NCI-H2196 treated with DMSO at 0.1 percent for 48 hours (cell line): ENCODE data around the gene KCNIP4.
"Not testable (repeated sequence)": the region's sequence is repeated elsewhere in the genome, so short reads cannot be mapped to it uniquely, and the experiment has no call there.

Experiments used
- DNase-seq: peaks from one replicate; lab custom pipeline; 2025; ENCODE audit not compliant: unreplicated experiment; lab: John Stamatoyannopoulos, UW

KCNIP4 gene

DNA sequence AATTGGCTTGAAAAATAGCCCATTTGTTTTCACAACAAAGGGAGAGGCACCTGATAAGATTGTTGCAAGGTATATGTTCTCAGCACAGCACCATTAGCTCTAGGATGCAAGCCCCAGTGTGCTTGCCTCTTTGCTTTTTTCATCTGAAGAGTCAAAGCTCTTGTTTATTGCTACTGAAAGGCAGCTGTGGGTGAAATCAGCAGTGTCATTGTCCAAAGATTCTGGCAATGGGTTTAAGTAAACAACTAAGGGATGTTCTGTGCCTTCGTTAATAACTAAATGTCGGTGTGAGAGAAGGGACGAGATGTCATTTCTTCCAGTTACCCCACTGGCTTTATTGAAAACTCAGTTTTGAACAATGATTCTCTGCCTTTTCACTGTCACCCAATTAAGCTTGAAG is 567.7 kb downstream of the KCNIP4 start:
- DNase-seq: no peak

GRCh38 chr4:21377046-21377445 is 571.5 kb downstream of the KCNIP4 start:
- no peak for DNase-seq

- DNase-seq: no peak
Measured at GRCh38 chr4:21376176-21376575, 572.4 kb downstream of the KCNIP4 start.

- no peak for DNase-seq
Measured at GRCh38 chr4:21374641-21375368, 573.8 kb downstream of the KCNIP4 start.

DNA sequence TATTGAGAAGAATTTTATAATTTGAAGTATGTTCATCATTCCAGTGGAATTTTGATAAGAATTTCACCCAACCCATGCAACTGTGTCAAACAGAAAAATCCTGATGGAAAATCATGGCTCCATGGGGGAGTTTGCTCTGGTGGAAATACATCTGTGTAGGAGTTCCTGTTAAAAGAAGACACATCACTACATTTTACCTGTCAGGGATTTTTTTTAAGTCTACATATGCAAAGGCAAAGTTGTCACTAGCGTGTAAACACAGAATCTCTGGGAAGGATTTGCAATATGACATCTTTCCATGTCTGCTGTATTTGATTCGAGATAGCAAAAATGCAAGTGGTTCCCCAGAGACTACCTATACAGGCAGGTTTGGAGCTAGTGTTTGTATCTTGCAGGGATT is 581.0 kb downstream of the KCNIP4 start:
- DNase-seq: no peak

GRCh38 chr4:21366840-21367239 is 581.7 kb downstream of the KCNIP4 start:
- DNase-seq: no peak

GRCh38 chr4:21366312-21366711 is 582.3 kb downstream of the KCNIP4 start:
- DNase-seq: no peak

GRCh38 chr4:21363701-21364100 is 584.9 kb downstream of the KCNIP4 start:
- no peak for DNase-seq

DNA sequence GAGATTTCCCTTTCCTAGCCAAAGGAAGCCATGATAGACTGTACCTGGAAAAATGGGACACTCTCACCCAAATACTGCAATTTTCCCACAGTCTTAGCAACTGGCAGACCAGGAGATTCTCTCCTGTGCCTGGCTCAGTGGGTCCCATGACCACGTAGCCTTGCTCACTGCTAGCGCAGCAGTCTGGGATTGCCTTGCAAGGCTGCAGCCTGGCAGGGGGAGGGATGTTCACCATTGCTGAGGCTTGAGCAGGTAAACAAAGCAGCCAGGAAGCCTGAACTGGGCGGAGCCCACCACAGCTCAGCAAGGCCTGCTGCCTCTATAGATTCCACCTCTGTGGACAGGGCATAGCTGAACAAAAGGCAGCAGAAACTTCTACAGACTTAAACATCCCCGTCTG is 596.2 kb downstream of the KCNIP4 start:
- not testable (repeated sequence) for DNase-seq

DNA sequence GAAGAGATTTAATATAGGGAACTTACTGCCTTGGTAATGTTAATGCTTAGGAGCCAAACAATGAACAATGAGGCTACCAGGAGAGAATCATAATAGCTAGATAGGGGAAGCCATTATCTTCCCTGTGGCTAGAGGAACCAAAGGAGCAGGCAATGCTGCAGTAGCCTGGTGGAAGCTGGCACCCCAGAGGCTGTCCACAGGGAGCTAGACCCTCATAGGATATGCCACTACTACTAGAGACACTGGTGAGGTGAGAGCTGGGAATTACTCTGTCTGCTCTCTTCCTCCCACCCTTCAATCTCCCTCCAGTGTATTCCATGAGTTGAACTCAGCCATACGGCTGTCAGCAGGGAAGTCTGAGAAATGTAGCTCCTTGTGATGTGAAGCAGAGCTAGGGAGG is 601.4 kb downstream of the KCNIP4 start:
- no peak for DNase-seq

GRCh38 chr4:21327976-21328700 is 620.4 kb downstream of the KCNIP4 start:
- DNase-seq: no peak

DNA sequence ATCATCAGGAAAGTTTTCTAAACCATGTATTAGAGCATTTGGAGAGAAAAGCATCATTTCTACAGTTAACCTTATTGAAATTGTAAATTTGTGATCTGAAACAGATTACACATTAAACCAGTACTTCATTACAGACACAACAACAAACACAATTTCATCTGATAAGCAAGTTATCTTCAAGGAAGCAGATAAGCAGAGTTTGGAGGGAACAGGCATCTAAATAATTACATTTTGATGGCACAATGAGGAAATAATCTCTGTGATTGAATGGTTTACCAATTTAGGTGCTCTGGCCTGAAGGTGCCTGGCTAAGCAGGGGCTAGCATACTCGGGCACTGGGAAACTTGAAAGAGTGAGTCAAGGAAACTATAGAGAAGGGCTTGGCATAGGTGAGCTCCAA is 628.5 kb downstream of the KCNIP4 start:
- DNase-seq: no peak

DNA sequence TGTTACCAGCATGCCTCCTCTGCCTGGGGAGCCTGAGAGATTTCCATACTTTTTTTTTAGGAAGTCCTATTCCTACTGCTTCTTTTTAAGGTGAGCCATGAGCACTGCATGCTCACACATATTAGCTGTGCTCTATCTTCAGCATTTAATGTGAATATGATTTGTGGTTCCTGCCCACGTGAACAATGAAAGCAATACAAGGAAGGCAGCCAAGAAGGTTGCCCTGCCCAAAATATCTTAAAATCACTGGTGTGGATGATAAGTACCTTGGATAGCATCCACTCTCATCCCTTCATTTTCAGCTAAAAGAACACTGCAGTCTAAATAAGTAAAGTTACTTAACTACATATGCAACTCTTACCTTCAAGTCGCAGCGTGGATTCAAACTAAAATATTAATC is 640.9 kb downstream of the KCNIP4 start:
- no peak for DNase-seq

GRCh38 chr4:21304540-21304887 is 644.1 kb downstream of the KCNIP4 start:
- DNase-seq: no peak

DNA sequence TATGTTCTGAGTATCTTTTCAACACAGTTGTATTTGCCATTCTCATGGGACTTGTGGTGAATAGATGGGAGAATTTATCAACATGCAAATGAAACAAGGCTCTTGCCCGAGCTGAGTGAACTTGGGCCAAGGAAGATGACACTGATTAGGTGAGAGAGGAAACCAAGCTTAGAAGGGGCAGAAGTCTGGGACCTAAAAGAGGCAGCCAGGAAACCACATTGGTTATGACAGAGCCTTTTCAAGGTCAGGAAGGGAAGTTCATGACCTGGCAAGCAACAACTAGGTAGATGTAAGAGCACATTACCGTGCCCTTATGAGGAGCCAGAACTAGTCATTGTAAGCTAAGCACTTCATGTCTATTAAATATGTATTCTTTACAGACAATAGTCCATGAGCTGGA is 658.0 kb downstream of the KCNIP4 start:
- DNase-seq: no peak

DNA sequence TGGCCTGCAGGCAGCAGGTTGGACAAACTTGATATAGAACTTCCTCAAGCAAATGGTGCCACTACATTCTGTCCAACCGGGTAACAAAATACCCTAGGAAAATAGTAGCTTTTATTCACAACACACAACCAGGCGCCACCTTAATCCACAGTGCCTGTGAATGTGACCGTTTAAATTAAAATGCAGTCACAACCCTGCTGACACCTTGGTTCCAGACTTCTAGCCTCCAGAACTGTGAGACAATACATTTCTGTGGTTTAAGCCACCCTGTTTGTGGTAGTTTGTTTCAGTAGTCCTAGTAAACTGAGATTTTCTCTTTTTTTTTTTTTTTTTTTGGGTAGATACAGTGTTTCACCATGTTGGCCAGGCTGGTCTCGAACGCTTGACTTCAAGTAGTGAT is 672.5 kb downstream of the KCNIP4 start:
- no peak for DNase-seq

DNA sequence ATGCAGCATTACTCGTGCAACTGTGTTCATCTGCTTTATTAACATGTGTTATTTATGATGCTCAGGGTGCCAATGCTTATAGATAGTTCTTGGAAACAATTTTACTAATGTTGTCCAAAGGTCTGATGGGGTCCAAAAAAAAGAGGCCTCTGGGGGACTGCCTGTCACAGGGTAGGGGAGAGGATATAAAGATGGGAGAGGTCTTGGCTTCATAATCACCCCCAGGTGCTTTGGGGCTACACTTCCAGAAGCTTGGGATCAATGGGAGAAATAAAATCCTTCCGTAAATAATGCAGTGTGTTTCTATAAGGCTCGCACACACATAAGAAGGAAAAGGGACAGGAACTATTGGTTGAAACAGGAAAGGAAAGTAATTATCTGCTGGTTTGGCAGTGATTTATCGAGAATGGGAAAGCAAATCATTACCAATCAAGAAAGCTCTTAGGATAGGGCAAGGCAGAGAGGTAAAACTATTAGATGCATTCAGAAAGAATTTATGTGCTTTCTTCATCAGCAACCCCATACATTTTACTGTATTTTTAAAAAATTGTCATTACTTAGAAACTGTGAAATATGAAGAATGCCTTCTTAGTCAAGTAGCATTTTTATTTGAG is 677.0 kb downstream of the KCNIP4 start:
- DNase-seq: no peak

GRCh38 chr4:21248331-21248730 is 700.2 kb downstream of the KCNIP4 start:
- no peak for DNase-seq

GRCh38 chr4:21242163-21242562 is 706.4 kb downstream of the KCNIP4 start:
- DNase-seq: no peak

DNA sequence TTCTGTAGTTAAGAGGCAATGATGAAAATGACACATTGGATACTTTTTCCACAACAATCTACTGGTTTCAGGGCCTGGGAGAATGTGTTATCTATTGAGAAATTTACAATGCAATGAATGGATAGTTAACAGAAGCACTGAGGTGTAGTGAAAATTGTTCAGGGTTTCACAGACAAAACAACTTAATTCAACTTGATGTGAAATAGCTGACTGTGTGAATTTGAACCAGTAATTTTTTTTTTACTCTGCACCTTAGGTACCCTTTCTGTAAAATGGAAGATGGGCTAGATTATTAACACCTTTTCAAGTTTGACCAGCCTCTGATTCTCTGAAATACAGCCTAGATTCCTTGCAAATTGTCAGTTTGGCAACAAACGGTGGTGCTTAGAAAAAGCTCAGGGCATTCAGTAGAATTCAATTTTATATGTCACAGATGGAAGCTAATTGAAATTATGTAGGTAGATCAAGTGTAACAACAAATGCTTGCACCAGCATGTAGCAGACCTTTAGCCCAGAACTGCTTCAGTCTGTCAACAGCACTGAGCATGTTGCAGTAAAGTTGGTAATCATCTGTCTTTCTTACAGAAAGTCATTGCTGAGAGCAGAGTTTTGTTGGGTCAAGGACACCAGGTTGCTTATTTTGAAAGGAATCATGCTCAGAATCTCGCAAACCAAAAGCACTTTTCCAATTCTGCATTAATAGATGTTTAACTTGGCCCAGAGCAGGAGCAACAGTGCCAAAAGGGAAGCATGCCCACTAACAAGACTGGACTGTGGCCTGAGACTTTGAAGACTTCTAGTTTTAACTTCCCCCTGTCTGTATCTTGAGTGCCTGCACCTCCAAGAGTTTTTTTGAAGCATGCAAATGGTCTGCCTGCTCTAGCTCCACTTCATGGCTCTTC is 721.7 kb downstream of the KCNIP4 start:
- DNase-seq: no peak

DNA sequence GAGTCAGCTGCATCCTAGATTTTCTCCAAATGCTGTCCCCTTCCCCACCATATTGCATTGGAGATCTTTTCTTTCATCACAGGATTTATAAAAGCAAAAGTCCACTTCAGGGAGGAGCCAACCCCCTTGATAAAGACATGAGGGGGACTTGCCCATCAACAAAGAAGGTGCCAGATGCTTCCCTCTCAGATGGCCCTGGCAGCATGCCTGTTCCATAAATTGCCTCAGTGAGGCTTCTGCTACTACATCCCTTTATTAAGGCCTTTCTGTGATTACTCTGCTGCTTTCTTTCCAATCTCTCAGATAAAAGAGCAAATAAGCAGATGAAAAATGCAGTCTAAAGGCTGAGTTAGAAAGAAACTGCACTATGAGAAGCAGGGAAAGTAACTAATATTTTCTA is 736.7 kb downstream of the KCNIP4 start:
- no peak for DNase-seq
